OCI-LY7 (cell line): ENCODE data around the gene BCAR3. TPM values are rescaled to one million over a fixed set of nuclear protein-coding genes. Genes with fewer than 3 reads are reported as not detected.

ENCODE experiments used
- BruUV-seq: library from RNA; stranded (reverse); fragments of 400-500 nt; replicated peaks from 2 replicates; lab custom pipeline; 2021; lab: Mats Ljungman, UMichigan
- CTCF ChIA-PET: fragments of 300-600 bp; sonication (Branson Sonifier 250); formaldehyde crosslinking; loops from one replicate; lab custom pipeline; 2022; ENCODE audit warnings: antibody characterized with exemption; ENCODE audit not compliant: unreplicated experiment; lab: Charles Lee
- POLR2A ChIA-PET: fragments of 300-600 bp; sonication (Branson Sonifier 250); formaldehyde crosslinking; loops from one replicate; lab custom pipeline; 2022; ENCODE audit warnings: antibody characterized with exemption; lab: Charles Lee
- DNase-seq: peaks from one replicate; pipeline ENCODE4 v3.0.0-alpha.2; 2015; ENCODE audit warnings: low spot score
- H2AFZ ChIP-seq: fragments of 200-600 bp; sonication (generic), shearing (Covaris generic); 2 replicates; pipeline ENCODE4 v1.6.1; 2014; ENCODE audit warnings: mild to moderate bottlenecking, antibody characterized with exemption, low read length, moderate library complexity
- H3K27ac ChIP-seq: fragments of 200-600 bp; sonication (generic); 2 replicates; pipeline ENCODE4 v1.5.1; 2014; ENCODE audit warnings: mixed run types, low read depth, mild to moderate bottlenecking, moderate library complexity, low read length, inconsistent platforms; ENCODE audit not compliant: poor library complexity, severe bottlenecking
- H3K36me3 ChIP-seq: fragments of 200-600 bp; sonication (generic); 2 replicates; pipeline ENCODE4 v1.6.1; 2014; ENCODE audit warnings: mild to moderate bottlenecking, antibody characterized with exemption, low read length, moderate library complexity, mixed read lengths; ENCODE audit not compliant: insufficient read depth
- H3K4me1 ChIP-seq: fragments of 200-600 bp; sonication (generic); 2 replicates; pipeline ENCODE4 v1.5.1; 2014; ENCODE audit warnings: mild to moderate bottlenecking, low read length; ENCODE audit not compliant: insufficient read depth, poor library complexity, severe bottlenecking
- H3K4me2 ChIP-seq: fragments of 200-600 bp; sonication (generic); 2 replicates; pipeline ENCODE4 v1.6.1; 2014; ENCODE audit warnings: mild to moderate bottlenecking, low read length
- H3K4me3 ChIP-seq: fragments of 200-600 bp; sonication (generic); 2 replicates; pipeline ENCODE4 v1.5.1; 2014; ENCODE audit warnings: mild to moderate bottlenecking, low read depth, low read length; ENCODE audit not compliant: poor library complexity, severe bottlenecking
- H3K79me2 ChIP-seq: fragments of 200-600 bp; sonication (generic); 2 replicates; pipeline ENCODE4 v1.6.1; 2016; ENCODE audit warnings: low read depth, mild to moderate bottlenecking, low read length, moderate library complexity, mixed read lengths; ENCODE audit not compliant: insufficient read depth
- H3K9me2 ChIP-seq: fragments of 200-600 bp; sonication (generic); 2 replicates; pipeline ENCODE4 v1.6.1; 2016; ENCODE audit warnings: mild to moderate bottlenecking, low read length, mixed read lengths; ENCODE audit not compliant: insufficient read depth
- H3K9me3 ChIP-seq: fragments of 200-600 bp; sonication (generic); 2 replicates; pipeline ENCODE4 v1.6.1; 2014; ENCODE audit warnings: mild to moderate bottlenecking, mixed run types, low read length, mixed read lengths
- H4K20me1 ChIP-seq: fragments of 200-600 bp; sonication (generic); 2 replicates; pipeline ENCODE4 v1.6.1; 2014; ENCODE audit warnings: mild to moderate bottlenecking, antibody characterized with exemption, low read length, moderate library complexity, mixed read lengths; ENCODE audit not compliant: insufficient read depth
- EZH2phosphoT487 ChIP-seq: fragments of 200-600 bp; sonication (generic); IDR thresholded peaks from 2 replicates; pipeline ENCODE4 v1.6.1; 2018; ENCODE audit warnings: low read depth, borderline replicate concordance, mild to moderate bottlenecking, mixed run types, antibody characterized with exemption, low read length, moderate library complexity, mixed read lengths
- intact Hi-C: fragments of 100-400 bp; cut with micrococcal nuclease; formaldehyde crosslinking; loops from one replicate; pipeline ENCODE4 v1.10.0; 2022; ENCODE audit not compliant: unreplicated experiment
- total RNA-seq, 2 experiments: library from RNA; depleted of rRNA in 1 of 2; stranded (reverse); fragments of >200 nt in 1 of 2; shearing (Covaris generic) in 1 of 2; gene quantifications; 2 replicates each; pipeline ENCODE4 v1.2.3, GENCODE V29; 2014 to 2022
- TF ChIP-seq, protein P1 (sequence below): fragments of 200-600 bp; sonication (generic); conservative IDR thresholded peaks from 2 replicates; pipeline ENCODE4 v1.5.1; 2014; ENCODE audit warnings: mild to moderate bottlenecking, antibody characterized with exemption, low read length, moderate library complexity, mixed read lengths

BCAR3 gene
- total RNA-seq, 2 experiments from 2014 or later = 16.3 to 24.2 TPM

DNA sequence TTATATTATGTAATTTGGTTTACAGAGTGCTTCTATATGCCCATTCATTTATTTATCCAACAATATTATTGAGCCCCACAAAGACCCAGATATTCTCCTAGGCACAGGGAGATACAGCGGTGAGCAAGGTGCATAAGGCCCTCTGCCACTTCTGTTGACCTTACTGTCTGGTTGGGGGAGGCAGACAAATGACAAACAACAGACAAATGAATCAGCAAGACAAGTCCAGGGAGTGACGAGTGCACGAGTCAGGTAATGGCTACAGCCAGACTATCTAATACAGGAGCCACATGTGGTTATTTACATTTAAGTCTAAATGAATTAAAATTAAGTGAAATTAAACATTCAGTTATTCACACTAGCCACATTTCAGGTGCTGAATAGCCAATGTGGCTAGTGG is 22.0 kb upstream of the BCAR3 start:
- peak overlapping the region; percentile 48; the same call in 1 of the 2 replicates for H2AFZ ChIP-seq
- H3K36me3 ChIP-seq = no peaks in the 10 kb centered on the region
- intact Hi-C loops = loop anchor here (1.0 to 5.0 kb wide), 4 partner anchors 13 to 726 kb away; no protein-coding TSS in a partner anchor
- no peaks in the 10 kb centered on the region for H3K79me2 ChIP-seq
- DNase-seq = no peak
- H3K9me2 ChIP-seq = no peaks in the 10 kb centered on the region
- no peaks in the 10 kb centered on the region for H3K9me3 ChIP-seq
- BruUV-seq = TSS peak; percentile 57
- POLR2A ChIA-PET = interaction anchor here (6.1 to 25.4 kb wide), 3 partner anchors 6 to 18 kb away, joined by 47 to 497 read pairs (median 94); partner anchors contain the start of gene BCAR3
- no peaks in the 10 kb centered on the region for H4K20me1 ChIP-seq
- CTCF ChIA-PET = interaction anchor here (1.1 to 2.9 kb wide), 2 partner anchors 12 kb away, joined by 3 to 14 read pairs; no protein-coding TSS in a partner anchor
- H3K27ac ChIP-seq = peak overlapping the region; percentile 98
- peaks cover 98% of the 10 kb centered on the region for H3K4me1 ChIP-seq
- TF ChIP-seq, protein P1, sequence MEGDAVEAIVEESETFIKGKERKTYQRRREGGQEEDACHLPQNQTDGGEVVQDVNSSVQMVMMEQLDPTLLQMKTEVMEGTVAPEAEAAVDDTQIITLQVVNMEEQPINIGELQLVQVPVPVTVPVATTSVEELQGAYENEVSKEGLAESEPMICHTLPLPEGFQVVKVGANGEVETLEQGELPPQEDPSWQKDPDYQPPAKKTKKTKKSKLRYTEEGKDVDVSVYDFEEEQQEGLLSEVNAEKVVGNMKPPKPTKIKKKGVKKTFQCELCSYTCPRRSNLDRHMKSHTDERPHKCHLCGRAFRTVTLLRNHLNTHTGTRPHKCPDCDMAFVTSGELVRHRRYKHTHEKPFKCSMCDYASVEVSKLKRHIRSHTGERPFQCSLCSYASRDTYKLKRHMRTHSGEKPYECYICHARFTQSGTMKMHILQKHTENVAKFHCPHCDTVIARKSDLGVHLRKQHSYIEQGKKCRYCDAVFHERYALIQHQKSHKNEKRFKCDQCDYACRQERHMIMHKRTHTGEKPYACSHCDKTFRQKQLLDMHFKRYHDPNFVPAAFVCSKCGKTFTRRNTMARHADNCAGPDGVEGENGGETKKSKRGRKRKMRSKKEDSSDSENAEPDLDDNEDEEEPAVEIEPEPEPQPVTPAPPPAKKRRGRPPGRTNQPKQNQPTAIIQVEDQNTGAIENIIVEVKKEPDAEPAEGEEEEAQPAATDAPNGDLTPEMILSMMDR = no peak
- TF ChIP-seq EZH2phosphoT487 = no peak
- H3K4me3 ChIP-seq = peak overlapping the region; percentile 16
- H3K4me2 ChIP-seq = peak overlapping the region; percentile 60

DNA sequence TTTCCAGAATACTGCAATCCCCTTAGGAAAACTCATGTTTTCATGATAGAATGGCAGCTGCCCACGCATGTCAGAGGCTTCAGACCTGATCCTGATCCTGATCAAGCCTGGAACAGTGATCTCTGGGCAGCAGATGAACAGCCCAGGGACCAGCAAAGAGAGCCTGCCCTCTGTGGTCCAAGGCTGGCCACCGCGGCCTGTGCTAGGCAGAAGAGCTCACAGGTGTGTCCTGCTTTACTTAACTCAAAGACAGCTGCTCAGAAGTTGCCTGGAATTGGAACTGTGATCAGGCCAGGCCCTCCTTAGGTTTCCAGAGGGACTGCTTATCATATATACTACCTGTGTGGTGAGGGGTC is 21.2 kb upstream of the BCAR3 start:
- H3K9me2 ChIP-seq = no peaks in the 10 kb centered on the region
- BruUV-seq = no TSS peak
- H2AFZ ChIP-seq = peak overlapping the region; percentile 59
- H4K20me1 ChIP-seq = no peaks in the 10 kb centered on the region
- peak overlapping the region; percentile 98 for H3K27ac ChIP-seq
- H3K79me2 ChIP-seq = no peaks in the 10 kb centered on the region
- H3K4me1 ChIP-seq = peaks cover 90% of the 10 kb centered on the region
- H3K4me2 ChIP-seq = peak overlapping the region; percentile 60
- DNase-seq = no peak
- H3K4me3 ChIP-seq = no peak overlapping the region
- ChIA-PET POLR2A (interaction anchor here (0.6 to 25.4 kb wide), 6 partner anchors 14 to 547 kb away, joined by 3 to 497 read pairs (median 4); partner anchors contain the start of gene BCAR3), CTCF (interaction anchor here (1.1 to 1.3 kb wide), 3 partner anchors 9 to 12 kb away, joined by 3 read pairs; no protein-coding TSS in a partner anchor)
- no peaks in the 10 kb centered on the region for H3K9me3 ChIP-seq
- TF ChIP-seq, protein P1 = no peak
- no peak for TF ChIP-seq EZH2phosphoT487
- no peaks in the 10 kb centered on the region for H3K36me3 ChIP-seq
- intact Hi-C loops = loop anchor here (5.0 kb wide), 1 partner anchor 726 kb away; no protein-coding TSS in a partner anchor
